ENCODE results near the gene CHI3L1.

CHI3L1 gene

GRCh38 chr1:203163891-203164635 lies 22.4 kb downstream of the CHI3L1 start:
- Histone ChIP-seq H3K27ac (ENCODE audit: low read depth, low read length) (no peak overlapping the region), H3K27me3 (ENCODE audit: control insufficient read depth in 5 of 5, insufficient read depth in 4 of 5, low read length in 5 of 5) (no peaks in the 10 kb centered on the region), H3K36me3 (ENCODE audit: control insufficient read depth in 5 of 5, insufficient read depth in 5 of 5, low read length in 5 of 5) (peaks cover 0 to 17% (median 8%) of the 10 kb centered on the region in 5 donors), H3K9me3 (ENCODE audit: control insufficient read depth in 5 of 5, low read length in 5 of 5) (no peaks in the 10 kb centered on the region), H3K4me1 (ENCODE audit: control insufficient read depth in 5 of 5, insufficient read depth in 5 of 5, low read length in 5 of 5) (peaks cover 0 to 3% (median 0%) of the 10 kb centered on the region in 5 donors), H3K9ac (ENCODE audit: low read length in 5 of 5) (no peak overlapping the region), H3K4me3 (ENCODE audit: low read depth in 1 of 5, low read length in 5 of 5) (no peak overlapping the region)

DNA sequence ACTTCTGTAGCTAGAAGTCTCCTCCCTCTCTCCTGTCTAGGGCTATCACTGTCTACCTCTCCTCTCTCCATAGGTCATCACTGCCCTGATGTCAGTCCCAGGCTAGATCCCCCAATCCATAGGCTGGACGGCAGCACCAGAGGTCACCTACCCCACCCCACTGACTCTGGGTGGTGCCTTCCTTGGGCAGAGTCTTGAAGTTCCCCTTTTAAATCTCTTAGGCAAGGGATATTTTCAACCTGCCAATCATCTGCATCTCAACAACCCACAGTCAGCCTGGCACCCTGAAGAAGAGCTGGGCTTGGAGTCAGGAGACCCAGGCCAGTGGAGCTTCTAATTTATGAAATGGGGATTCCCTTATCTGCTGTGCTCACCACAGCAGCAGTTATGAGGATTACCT lies 24.1 kb downstream of the CHI3L1 start:
- H3K36me3 ChIP-seq (ENCODE audit: control insufficient read depth in 5 of 5, insufficient read depth in 5 of 5, low read length in 5 of 5): peaks cover 0 to 17% (median 8%) of the 10 kb centered on the region in 5 donors
- no peak overlapping the region for H3K9ac ChIP-seq (ENCODE audit: low read length in 5 of 5)
- no peak overlapping the region for H3K27ac ChIP-seq (ENCODE audit: low read depth, low read length)
- peaks cover 0 to 3% (median 0%) of the 10 kb centered on the region in 5 donors for H3K9me3 ChIP-seq (ENCODE audit: control insufficient read depth in 5 of 5, low read length in 5 of 5)
- H3K4me1 ChIP-seq (ENCODE audit: control insufficient read depth in 5 of 5, insufficient read depth in 5 of 5, low read length in 5 of 5): peaks cover 0 to 3% (median 0%) of the 10 kb centered on the region in 5 donors
- H3K27me3 ChIP-seq (ENCODE audit: control insufficient read depth in 5 of 5, insufficient read depth in 4 of 5, low read length in 5 of 5): no peaks in the 10 kb centered on the region
- H3K4me3 ChIP-seq (ENCODE audit: low read depth in 1 of 5, low read length in 5 of 5): no peak overlapping the region

- peaks cover 0 to 3% (median 0%) of the 10 kb centered on the region in 5 donors for H3K9me3 ChIP-seq (ENCODE audit: control insufficient read depth in 5 of 5, low read length in 5 of 5)
- H3K36me3 ChIP-seq (ENCODE audit: control insufficient read depth in 5 of 5, insufficient read depth in 5 of 5, low read length in 5 of 5): peaks cover 0 to 17% (median 8%) of the 10 kb centered on the region in 5 donors
- H3K27ac ChIP-seq (ENCODE audit: low read depth, low read length): no peak overlapping the region
- H3K4me3 ChIP-seq (ENCODE audit: low read depth in 1 of 5, low read length in 5 of 5): no peak overlapping the region
- no peaks in the 10 kb centered on the region for H3K27me3 ChIP-seq (ENCODE audit: control insufficient read depth in 5 of 5, insufficient read depth in 4 of 5, low read length in 5 of 5)
- no peaks in the 10 kb centered on the region for H3K4me1 ChIP-seq (ENCODE audit: control insufficient read depth in 5 of 5, insufficient read depth in 5 of 5, low read length in 5 of 5)
- no peak overlapping the region for H3K9ac ChIP-seq (ENCODE audit: low read length in 5 of 5)
Observed at GRCh38 chr1:203161703-203162102, 24.8 kb downstream of the CHI3L1 start.

DNA sequence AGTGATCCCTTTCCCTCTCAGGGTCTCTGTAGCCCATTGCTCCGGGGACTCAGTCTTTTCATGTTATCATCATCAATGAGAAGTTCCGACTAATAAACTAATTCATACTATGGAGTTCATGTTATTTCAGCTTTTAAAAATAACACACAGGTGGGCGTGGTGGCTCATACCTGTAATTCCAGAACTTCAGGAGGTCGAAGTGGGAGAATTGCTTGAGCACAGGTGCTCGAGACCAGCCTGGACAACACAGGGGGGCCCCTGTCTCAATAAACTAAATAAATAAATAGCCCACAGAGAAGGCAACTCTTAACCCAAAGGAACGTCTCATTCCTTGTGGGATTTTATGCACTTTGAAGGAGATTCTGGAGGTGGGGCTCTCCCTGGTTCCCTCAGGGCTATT lies 25.3 kb downstream of the CHI3L1 start:
- Histone ChIP-seq H3K36me3 (ENCODE audit: control insufficient read depth in 5 of 5, insufficient read depth in 5 of 5, low read length in 5 of 5) (peaks cover 0 to 15% (median 8%) of the 10 kb centered on the region in 5 donors), H3K27me3 (ENCODE audit: control insufficient read depth in 5 of 5, insufficient read depth in 4 of 5, low read length in 5 of 5) (no peaks in the 10 kb centered on the region), H3K4me3 (ENCODE audit: low read depth in 1 of 5, low read length in 5 of 5) (no peak overlapping the region), H3K9ac (ENCODE audit: low read length in 5 of 5) (no peak overlapping the region), H3K27ac (ENCODE audit: low read depth, low read length) (no peak overlapping the region), H3K4me1 (ENCODE audit: control insufficient read depth in 5 of 5, insufficient read depth in 5 of 5, low read length in 5 of 5) (no peaks in the 10 kb centered on the region), H3K9me3 (ENCODE audit: control insufficient read depth in 5 of 5, low read length in 5 of 5) (peaks cover 0 to 3% (median 0%) of the 10 kb centered on the region in 5 donors)

- Histone ChIP-seq H3K9ac (ENCODE audit: low read length in 5 of 5) (no peak overlapping the region), H3K27me3 (ENCODE audit: control insufficient read depth in 5 of 5, insufficient read depth in 4 of 5, low read length in 5 of 5) (no peaks in the 10 kb centered on the region), H3K36me3 (ENCODE audit: control insufficient read depth in 5 of 5, insufficient read depth in 5 of 5, low read length in 5 of 5) (peaks cover 0 to 3% (median 0%) of the 10 kb centered on the region in 5 donors), H3K4me3 (ENCODE audit: low read depth in 1 of 5, low read length in 5 of 5) (no peak overlapping the region), H3K4me1 (ENCODE audit: control insufficient read depth in 5 of 5, insufficient read depth in 5 of 5, low read length in 5 of 5) (no peaks in the 10 kb centered on the region), H3K9me3 (ENCODE audit: control insufficient read depth in 5 of 5, low read length in 5 of 5) (peaks cover 0 to 3% (median 0%) of the 10 kb centered on the region in 5 donors), H3K27ac (ENCODE audit: low read depth, low read length) (no peak overlapping the region)
Observed at GRCh38 chr1:203159844-203160243, 26.7 kb downstream of the CHI3L1 start.

GRCh38 chr1:203158960-203159665 lies 27.4 kb downstream of the CHI3L1 start:
- Histone ChIP-seq H3K36me3 (ENCODE audit: control insufficient read depth in 5 of 5, insufficient read depth in 5 of 5, low read length in 5 of 5) (peaks cover 0 to 3% (median 0%) of the 10 kb centered on the region in 5 donors), H3K27ac (ENCODE audit: low read depth, low read length) (no peak overlapping the region), H3K27me3 (ENCODE audit: control insufficient read depth in 5 of 5, insufficient read depth in 4 of 5, low read length in 5 of 5) (no peaks in the 10 kb centered on the region), H3K9ac (ENCODE audit: low read length in 5 of 5) (no peak overlapping the region), H3K4me3 (ENCODE audit: low read depth in 1 of 5, low read length in 5 of 5) (no peak overlapping the region), H3K9me3 (ENCODE audit: control insufficient read depth in 5 of 5, low read length in 5 of 5) (peaks cover 0 to 3% (median 0%) of the 10 kb centered on the region in 5 donors), H3K4me1 (ENCODE audit: control insufficient read depth in 5 of 5, insufficient read depth in 5 of 5, low read length in 5 of 5) (peaks cover 0 to 6% (median 0%) of the 10 kb centered on the region in 5 donors)

DNA sequence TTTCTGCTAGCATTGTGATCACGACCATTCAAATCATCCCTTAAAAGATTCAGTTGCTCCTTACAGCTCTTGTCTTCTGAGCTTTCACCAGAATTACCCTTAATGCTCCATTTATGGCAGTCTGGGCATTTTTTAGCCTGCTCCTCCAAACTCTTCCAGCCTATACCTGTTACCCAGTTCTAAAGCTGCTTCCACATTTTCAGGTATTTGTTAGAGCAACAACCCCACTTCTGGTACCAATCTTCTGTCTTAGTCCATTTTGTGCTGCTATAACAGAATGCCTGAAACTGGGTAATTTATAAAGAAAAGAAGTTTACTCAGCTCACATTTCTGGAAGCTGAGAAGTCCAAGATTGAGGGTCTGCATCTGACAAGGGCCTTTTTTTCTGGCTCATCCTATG lies 28.1 kb downstream of the CHI3L1 start:
- H3K4me3 ChIP-seq (ENCODE audit: low read depth in 1 of 5, low read length in 5 of 5): no peak overlapping the region
- H3K4me1 ChIP-seq (ENCODE audit: control insufficient read depth in 5 of 5, insufficient read depth in 5 of 5, low read length in 5 of 5): peaks cover 0 to 12% (median 2%) of the 10 kb centered on the region in 5 donors
- no peak overlapping the region for H3K9ac ChIP-seq (ENCODE audit: low read length in 5 of 5)
- no peak overlapping the region for H3K27ac ChIP-seq (ENCODE audit: low read depth, low read length)
- H3K36me3 ChIP-seq (ENCODE audit: control insufficient read depth in 5 of 5, insufficient read depth in 5 of 5, low read length in 5 of 5): peaks cover 0 to 3% (median 0%) of the 10 kb centered on the region in 5 donors
- peaks cover 0 to 3% (median 0%) of the 10 kb centered on the region in 5 donors for H3K9me3 ChIP-seq (ENCODE audit: control insufficient read depth in 5 of 5, low read length in 5 of 5)
- H3K27me3 ChIP-seq (ENCODE audit: control insufficient read depth in 5 of 5, insufficient read depth in 4 of 5, low read length in 5 of 5): no peaks in the 10 kb centered on the region

DNA sequence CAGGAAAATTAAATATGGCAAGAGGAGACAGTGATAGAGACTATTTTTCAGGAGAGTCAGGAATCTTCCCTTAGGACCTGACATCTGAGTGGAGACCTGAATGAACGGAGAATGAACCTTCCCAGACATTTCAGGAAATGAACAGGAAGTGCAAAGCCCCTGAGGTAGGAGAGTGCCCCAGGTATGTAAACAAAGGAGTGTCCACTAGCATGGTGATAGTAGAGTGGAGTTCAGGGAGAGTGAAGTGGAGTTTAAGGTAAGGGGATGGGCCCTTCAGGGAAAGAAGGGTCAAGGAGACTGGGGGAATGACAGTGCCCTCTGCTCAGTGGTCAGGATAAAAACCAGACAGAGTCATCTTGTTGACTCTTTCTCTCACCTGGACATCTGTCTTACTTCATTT lies 30.2 kb downstream of the CHI3L1 start:
- Histone ChIP-seq H3K4me1 (ENCODE audit: control insufficient read depth in 5 of 5, insufficient read depth in 5 of 5, low read length in 5 of 5) (peaks cover 0 to 13% (median 2%) of the 10 kb centered on the region in 5 donors), H3K9me3 (ENCODE audit: control insufficient read depth in 5 of 5, low read length in 5 of 5) (peaks cover 0 to 3% (median 0%) of the 10 kb centered on the region in 5 donors), H3K27me3 (ENCODE audit: control insufficient read depth in 5 of 5, insufficient read depth in 4 of 5, low read length in 5 of 5) (no peaks in the 10 kb centered on the region), H3K4me3 (ENCODE audit: low read depth in 1 of 5, low read length in 5 of 5) (no peak overlapping the region), H3K9ac (ENCODE audit: low read length in 5 of 5) (no peak overlapping the region), H3K36me3 (ENCODE audit: control insufficient read depth in 5 of 5, insufficient read depth in 5 of 5, low read length in 5 of 5) (no peaks in the 10 kb centered on the region), H3K27ac (ENCODE audit: low read depth, low read length) (no peak overlapping the region)

DNA sequence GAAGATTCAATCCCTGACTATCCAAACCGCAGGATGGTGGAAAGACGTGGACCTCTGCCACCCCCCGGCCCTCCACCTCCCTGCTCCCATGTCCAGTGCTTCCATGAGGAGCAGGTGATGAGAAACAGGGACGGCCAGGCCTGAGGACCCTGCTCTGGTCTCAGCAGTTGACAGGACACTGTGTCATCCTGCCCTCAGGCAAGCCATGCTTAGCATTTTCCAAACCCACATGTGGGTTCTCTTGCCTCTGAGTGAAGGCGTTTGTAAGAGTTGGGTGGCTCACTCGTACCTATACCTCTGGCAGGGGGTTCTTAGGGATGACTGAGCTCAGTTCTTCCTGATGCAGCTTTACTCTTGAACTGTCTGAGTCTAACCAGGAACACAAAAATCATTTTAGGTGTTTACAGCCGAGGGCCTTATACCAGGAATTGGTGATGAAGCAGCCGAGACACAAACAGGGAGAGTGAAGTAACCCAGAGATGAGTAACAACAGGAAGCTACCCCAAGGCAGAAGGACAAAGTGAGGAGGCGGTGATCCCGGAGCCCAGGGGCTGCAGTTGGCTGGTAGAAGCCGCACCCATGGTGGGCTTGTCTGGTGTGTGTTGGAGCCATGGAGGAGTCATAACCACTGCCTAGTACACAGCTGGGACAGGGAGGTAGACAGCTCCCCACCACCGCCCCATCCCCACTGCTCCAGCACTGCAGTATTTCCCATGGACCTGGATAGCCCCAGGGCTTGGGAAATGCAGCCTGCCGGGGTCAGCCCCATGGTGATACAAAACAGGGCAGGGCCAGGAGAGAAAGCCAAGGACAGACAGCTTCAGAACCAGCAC lies 32.3 kb downstream of the CHI3L1 start:
- H3K9me3 ChIP-seq (ENCODE audit: control insufficient read depth in 5 of 5, low read length in 5 of 5): peaks cover 0 to 3% (median 0%) of the 10 kb centered on the region in 5 donors
- H3K4me3 ChIP-seq (ENCODE audit: low read depth in 1 of 5, low read length in 5 of 5): no peak overlapping the region
- H3K27ac ChIP-seq (ENCODE audit: low read depth, low read length): no peak overlapping the region
- H3K4me1 ChIP-seq (ENCODE audit: control insufficient read depth in 5 of 5, insufficient read depth in 5 of 5, low read length in 5 of 5): peaks cover 0 to 16% (median 2%) of the 10 kb centered on the region in 5 donors
- no peak overlapping the region for H3K9ac ChIP-seq (ENCODE audit: low read length in 5 of 5)
- no peaks in the 10 kb centered on the region for H3K36me3 ChIP-seq (ENCODE audit: control insufficient read depth in 5 of 5, insufficient read depth in 5 of 5, low read length in 5 of 5)
- H3K27me3 ChIP-seq (ENCODE audit: control insufficient read depth in 5 of 5, insufficient read depth in 4 of 5, low read length in 5 of 5): no peaks in the 10 kb centered on the region

All from subcutaneous abdominal adipose tissue (tissue), 5 donors.